Endothelial cell of umbilical vein (primary cell): ENCODE data around the gene PLEKHA5. TPM values are rescaled to one million over a fixed set of nuclear protein-coding genes. Genes with fewer than 3 reads are reported as not detected.

Experiments
- BruUV-seq: library from RNA; stranded (reverse); fragments of 400-500 nt; replicated peaks from 2 replicates; lab custom pipeline; 2021; lab: Mats Ljungman, UMichigan
- CTCF ChIA-PET: fragments of 300-600, 350-600 bp; sonication (Branson Sonifier 250); formaldehyde crosslinking; loops from one replicate; lab custom pipeline; 2021; ENCODE audit warnings: antibody characterized with exemption, inconsistent platforms; lab: Charles Lee
- POLR2A ChIA-PET: fragments of 300-600, 350-600 bp; sonication (Branson Sonifier 250); formaldehyde crosslinking; loops from one replicate; lab custom pipeline; 2021; ENCODE audit warnings: antibody characterized with exemption, inconsistent platforms; lab: Charles Lee
- DNase-seq: peaks from one replicate; pipeline ENCODE4 v3.0.0-alpha.2; 2011; ENCODE audit warnings: low read depth, low spot score
- FAIRE-seq: peaks from 2 replicates; lab custom pipeline; 2011; peaks lifted over from hg19 to GRCh38; lab: Jason Lieb, UNC
- H2AFZ ChIP-seq: 2 replicates; pipeline ENCODE4 v1.6.0; 2012; ENCODE audit warnings: low read depth, low read length, control low read depth, inconsistent platforms
- H3K27ac ChIP-seq: 2 replicates; pipeline ENCODE4 v1.5.1; 2011; ENCODE audit warnings: low read depth, mild to moderate bottlenecking, control low read depth, low read length, moderate library complexity; ENCODE audit not compliant: insufficient read depth
- H3K27me3 ChIP-seq, 2 experiments: 2 replicates each; pipeline versions ENCODE4 v1.6.0 to v1.6.1; 2011; ENCODE audit warnings: low read length in 2 of 2, mixed read lengths in 1 of 2; ENCODE audit not compliant: control insufficient read depth in 2 of 2, insufficient read depth in 2 of 2
- H3K36me3 ChIP-seq, 2 experiments: 2 replicates in 1 of 2; 3 replicates in 1 of 2; pipeline ENCODE4 v1.5.1; 2011; ENCODE audit warnings: low read length in 2 of 2, mild to moderate bottlenecking in 1 of 2, moderate library complexity in 1 of 2; ENCODE audit not compliant: control insufficient read depth in 2 of 2, insufficient read depth in 2 of 2; ENCODE audit errors: extremely low read depth in 1 of 2
- H3K4me1 ChIP-seq: 3 replicates; pipeline ENCODE4 v1.5.1; 2011; ENCODE audit warnings: mild to moderate bottlenecking, low read length; ENCODE audit not compliant: control insufficient read depth, insufficient read depth; ENCODE audit errors: extremely low read depth
- H3K4me2 ChIP-seq: 2 replicates; pipeline ENCODE4 v1.6.1; 2011; ENCODE audit warnings: low read length, control low read depth, mixed read lengths; ENCODE audit not compliant: insufficient read depth
- H3K4me3 ChIP-seq, 3 experiments: fragments of 200-600 bp in 1 of 3; sonication (generic), shearing (Covaris generic) in 1 of 3; replicated peaks in 1 of 3; 2 replicates each; pipeline ENCODE4 v1.5.1; 2011 to 2016; ENCODE audit warnings: control low read depth in 3 of 3, low read length in 3 of 3, mild to moderate bottlenecking in 2 of 3, inconsistent platforms in 1 of 3, low read depth in 1 of 3, moderate library complexity in 1 of 3; ENCODE audit not compliant: insufficient read depth in 1 of 3
- H3K79me2 ChIP-seq: 2 replicates; pipeline ENCODE4 v1.6.0; 2012; ENCODE audit warnings: low read length, inconsistent platforms; ENCODE audit not compliant: control insufficient read depth, insufficient read depth
- H3K9ac ChIP-seq: replicated peaks from 2 replicates; pipeline ENCODE3; 2011; ENCODE audit warnings: low read length, control low read depth; ENCODE audit not compliant: insufficient read depth; ENCODE audit errors: extremely low read depth
- H3K9me1 ChIP-seq: replicated peaks from 3 replicates; pipeline ENCODE4 v1.6.0; 2011; ENCODE audit warnings: mild to moderate bottlenecking, low read length; ENCODE audit not compliant: control insufficient read depth, insufficient read depth; ENCODE audit errors: extremely low read depth
- H3K9me3 ChIP-seq: replicated peaks from 2 replicates; pipeline ENCODE4 v1.5.1; 2012; ENCODE audit warnings: low read length, inconsistent platforms; ENCODE audit not compliant: control insufficient read depth, insufficient read depth
- H4K20me1 ChIP-seq: replicated peaks from 2 replicates; pipeline ENCODE3; 2011; ENCODE audit warnings: mild to moderate bottlenecking, low read length; ENCODE audit not compliant: control insufficient read depth, insufficient read depth; ENCODE audit errors: extremely low read depth
- EZH2 ChIP-seq: IDR thresholded peaks from 2 replicates; pipeline ENCODE4 v1.6.1; 2012; ENCODE audit warnings: borderline replicate concordance, low read depth, mild to moderate bottlenecking, moderate library complexity, low read length, inconsistent platforms; ENCODE audit not compliant: severe bottlenecking
- FOS ChIP-seq: IDR thresholded peaks from 2 replicates; pipeline ENCODE4 v1.6.1; 2011; ENCODE audit warnings: mild to moderate bottlenecking, low read length, moderate library complexity, borderline replicate concordance; ENCODE audit not compliant: insufficient read depth
- GATA2 ChIP-seq: IDR thresholded peaks from 2 replicates; pipeline ENCODE4 v1.7.0; 2011; ENCODE audit warnings: low read depth, mild to moderate bottlenecking, moderate library complexity, mixed read lengths, low read length; ENCODE audit not compliant: insufficient read length, insufficient read depth
- JUN ChIP-seq: IDR thresholded peaks from 2 replicates; pipeline ENCODE4 v1.6.1; 2011; ENCODE audit warnings: borderline replicate concordance, low read depth; ENCODE audit not compliant: insufficient read length, insufficient read depth
- MYC ChIP-seq: IDR thresholded peaks from one replicate; pipeline ENCODE4 v1.6.1; 2011; ENCODE audit warnings: mild to moderate bottlenecking, low read depth, low read length
- POLR2A ChIP-seq: IDR thresholded peaks from 2 replicates; pipeline ENCODE4 v1.6.1; 2012; ENCODE audit warnings: low read depth, mild to moderate bottlenecking, control low read depth, low read length
- POLR2AphosphoS5 ChIP-seq: IDR thresholded peaks from 2 replicates; pipeline ENCODE4 v1.6.1; 2012; ENCODE audit warnings: low read depth, mild to moderate bottlenecking, control low read depth, low read length, moderate library complexity; ENCODE audit not compliant: insufficient read depth
- dilution Hi-C: fragments of 300-500 bp; cut with MboI; formaldehyde crosslinking; loops from one replicate; pipeline ENCODE4 v1.15.0; 2019; ENCODE audit warnings: low sequenced_read_pairs; ENCODE audit not compliant: extremely low pct_ligation_motif_present
- intact Hi-C: fragments of 100-400 bp; cut with micrococcal nuclease; formaldehyde crosslinking; loops from one replicate; pipeline ENCODE4 v1.10.0; 2022
- polyA plus RNA-seq, 4 experiments: library from polyadenylated mRNA; depleted of rRNA in 3 of 4; stranded (reverse) in 3 of 4; unstranded in 1 of 4; fragments of >200 nt; gene quantifications; 2 replicates each; pipeline versions ENCODE4 v1.2.1 to v1.2.3, GENCODE V29; 2011 to 2012; ENCODE audit warnings: missing spikeins in 1 of 4
- total RNA-seq: library from RNA; stranded (reverse); gene quantifications from 2 replicates; pipeline ENCODE4 v1.2.3, GENCODE V29; 2021
- TF ChIP-seq, protein P1 (sequence below), 2 donors: IDR thresholded peaks; 1 replicate in 1 of 2; 2 replicates in 1 of 2; pipeline ENCODE4 v1.5.1; 2011; ENCODE audit warnings: low read length in 2 of 2, mild to moderate bottlenecking in 2 of 2, moderate library complexity in 2 of 2, control low read depth in 1 of 2, inconsistent platforms in 1 of 2, low read depth in 1 of 2; ENCODE audit not compliant: insufficient read depth in 1 of 2; ENCODE audit errors: extremely low read depth in 1 of 2
- TF ChIP-seq, protein P2 (sequence below): IDR thresholded peaks from 2 replicates; pipeline ENCODE4 v1.6.1; 2011; ENCODE audit not compliant: insufficient read depth, insufficient read length

The PLEKHA5 gene
- total and polyA plus RNA-seq, 2 donors (not counting 3 experiments of a cell fraction or from before 2014, with no cell fraction given), result 2.5 to 12.7 TPM

DNA sequence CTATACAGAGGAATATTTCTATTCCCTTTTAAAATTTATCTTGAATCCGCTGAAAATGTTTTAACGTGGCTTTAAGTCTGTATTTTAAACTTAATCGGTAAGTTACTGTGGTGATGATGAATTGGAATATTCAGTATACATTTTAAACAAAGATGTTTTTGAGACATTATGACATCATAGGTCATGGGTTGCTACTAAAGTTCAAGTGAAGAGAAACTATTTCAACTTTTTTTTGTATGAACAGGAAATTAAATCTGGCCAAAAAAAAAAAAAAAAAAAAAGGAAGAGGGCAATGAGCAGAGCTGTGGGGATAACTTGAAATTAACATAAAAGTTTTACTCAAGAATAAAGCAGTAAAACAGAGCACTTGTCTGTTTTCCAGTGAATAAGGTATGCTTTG, 109.0 kb downstream of the PLEKHA5 start:
- TF ChIP-seq FOS, result no peak
- TF ChIP-seq POLR2AphosphoS5, result no peak
- no peak for TF ChIP-seq MYC
- no peak for TF ChIP-seq GATA2
- TF ChIP-seq POLR2A, result no peak
- no peak for TF ChIP-seq JUN
- TF ChIP-seq, protein P1, sequence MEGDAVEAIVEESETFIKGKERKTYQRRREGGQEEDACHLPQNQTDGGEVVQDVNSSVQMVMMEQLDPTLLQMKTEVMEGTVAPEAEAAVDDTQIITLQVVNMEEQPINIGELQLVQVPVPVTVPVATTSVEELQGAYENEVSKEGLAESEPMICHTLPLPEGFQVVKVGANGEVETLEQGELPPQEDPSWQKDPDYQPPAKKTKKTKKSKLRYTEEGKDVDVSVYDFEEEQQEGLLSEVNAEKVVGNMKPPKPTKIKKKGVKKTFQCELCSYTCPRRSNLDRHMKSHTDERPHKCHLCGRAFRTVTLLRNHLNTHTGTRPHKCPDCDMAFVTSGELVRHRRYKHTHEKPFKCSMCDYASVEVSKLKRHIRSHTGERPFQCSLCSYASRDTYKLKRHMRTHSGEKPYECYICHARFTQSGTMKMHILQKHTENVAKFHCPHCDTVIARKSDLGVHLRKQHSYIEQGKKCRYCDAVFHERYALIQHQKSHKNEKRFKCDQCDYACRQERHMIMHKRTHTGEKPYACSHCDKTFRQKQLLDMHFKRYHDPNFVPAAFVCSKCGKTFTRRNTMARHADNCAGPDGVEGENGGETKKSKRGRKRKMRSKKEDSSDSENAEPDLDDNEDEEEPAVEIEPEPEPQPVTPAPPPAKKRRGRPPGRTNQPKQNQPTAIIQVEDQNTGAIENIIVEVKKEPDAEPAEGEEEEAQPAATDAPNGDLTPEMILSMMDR (IDR thresholded peaks at IDR 0.05; ENCODE audit: extremely low read depth in 1 of 2, insufficient read depth in 1 of 2, low read depth in 1 of 2, low read length in 2 of 2), result no peak
- no peak for TF ChIP-seq EZH2
- TF ChIP-seq, protein P2, sequence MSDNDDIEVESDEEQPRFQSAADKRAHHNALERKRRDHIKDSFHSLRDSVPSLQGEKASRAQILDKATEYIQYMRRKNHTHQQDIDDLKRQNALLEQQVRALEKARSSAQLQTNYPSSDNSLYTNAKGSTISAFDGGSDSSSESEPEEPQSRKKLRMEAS, result no peak
- no peak overlapping the region for H3K27ac ChIP-seq
- no peak overlapping the region for H2AFZ ChIP-seq
- no peaks in the 10 kb centered on the region for H3K27me3 ChIP-seq
- no peak overlapping the region for H3K9ac ChIP-seq
- intact Hi-C loops, result no loop called here
- ChIA-PET CTCF (interaction anchor here (0.6 to 2.4 kb wide), 3 partner anchors 11 to 35 kb away, joined by 3 to 9 read pairs (median 5); no protein-coding TSS in a partner anchor), POLR2A (no interaction called here)
- BruUV-seq, result no TSS peak
- H3K4me2 ChIP-seq, result no peak overlapping the region
- H4K20me1 ChIP-seq, result no peaks in the 10 kb centered on the region
- no peaks in the 10 kb centered on the region for H3K36me3 ChIP-seq
- H3K4me1 ChIP-seq, result no peaks in the 10 kb centered on the region
- H3K4me3 ChIP-seq, result no peak overlapping the region
- FAIRE-seq, result no peak
- DNase-seq, result no peak
- H3K9me1 ChIP-seq, result no peaks in the 10 kb centered on the region
- no peaks in the 10 kb centered on the region for H3K9me3 ChIP-seq
- no peaks in the 10 kb centered on the region for H3K79me2 ChIP-seq
- dilution Hi-C loops, result no loop called here
